GM18951 (cell line): ENCODE measurements around the gene GABRR2.
"Not testable (repeated sequence)": the region's sequence is repeated elsewhere in the genome, so short reads cannot be mapped to it uniquely, and the experiment has no call there.

ENCODE experiments used
- POLR2A ChIP-seq: IDR thresholded peaks from 4 replicates; pipeline ENCODE4 v1.6.1; 2011; ENCODE audit warnings: mild to moderate bottlenecking; ENCODE audit not compliant: insufficient read length, insufficient read depth; ENCODE audit errors: extremely low read depth
- in situ Hi-C: fragments of 300-500 bp; cut with MboI; formaldehyde crosslinking; loops from one replicate; pipeline ENCODE4 v1.12.0; 2022; ENCODE audit warnings: low sequenced_read_pairs, mixed read lengths, inconsistent platforms; ENCODE audit not compliant: unreplicated experiment

GABRR2 gene

DNA sequence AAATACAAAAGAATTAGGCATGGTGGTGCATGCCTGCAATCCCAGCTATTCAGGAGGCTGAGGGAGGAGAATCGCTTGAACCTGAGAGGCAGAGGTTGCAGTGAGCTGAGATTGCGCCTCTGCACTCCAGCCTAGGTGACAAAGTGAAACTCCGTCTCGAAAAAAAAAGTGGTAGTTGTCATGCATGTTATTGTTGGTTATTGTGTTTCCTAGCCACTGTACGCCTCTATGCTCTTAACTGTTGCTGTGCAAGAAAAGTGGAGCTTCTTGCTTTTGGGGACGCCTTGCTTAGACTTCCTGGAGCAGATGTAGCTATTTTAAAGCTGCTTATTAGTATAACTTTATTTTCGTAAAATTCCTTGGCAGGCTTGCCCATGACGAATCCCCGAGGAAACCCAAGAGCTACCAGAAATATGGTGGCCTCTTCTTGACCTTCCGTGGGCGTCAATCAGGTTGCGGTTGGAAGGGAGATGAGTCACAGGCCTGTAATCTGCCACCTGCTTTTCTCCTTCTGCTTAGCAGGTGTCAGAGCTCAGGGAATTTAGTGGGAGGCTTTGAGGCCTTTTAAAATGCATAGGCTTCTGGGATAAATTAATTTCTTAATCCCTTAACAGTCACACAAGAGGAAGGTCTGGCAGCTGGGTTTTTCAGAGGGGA is 17.3 kb downstream of the GABRR2 start:
- in situ Hi-C loops: no loop called here

DNA sequence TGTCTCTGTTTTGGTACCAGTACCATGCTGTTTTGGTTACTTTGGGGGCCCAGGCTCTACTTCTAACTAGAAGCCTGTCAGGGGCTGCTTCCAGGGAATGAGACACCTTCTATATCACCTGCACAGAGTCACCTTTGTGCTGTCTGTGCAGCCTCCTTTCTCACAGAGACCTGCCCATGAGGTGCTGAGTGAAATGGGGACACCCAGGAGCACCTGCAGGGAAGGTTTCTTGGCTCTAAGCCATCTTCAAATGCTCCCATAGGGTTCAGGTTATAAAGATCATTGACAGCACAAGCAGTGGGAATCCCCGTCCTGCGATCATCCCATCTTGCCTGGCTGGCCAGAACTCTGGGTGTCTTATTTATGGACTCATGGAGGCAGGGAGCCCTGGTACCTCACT is 19.1 kb downstream of the GABRR2 start:
- TF ChIP-seq POLR2A: no peak
- in situ Hi-C loops: no loop called here

More for the DNA sequence above, 17.3 kb downstream of the GABRR2 start:
- no peak for TF ChIP-seq POLR2A

GRCh38 chr6:89295116-89295515 is 20.0 kb downstream of the GABRR2 start:
- in situ Hi-C loops: not testable (repeated sequence)

GRCh38 chr6:89291256-89291819 is 23.8 kb downstream of the GABRR2 start:
- TF ChIP-seq POLR2A: no peak
- in situ Hi-C loops: no loop called here

GRCh38 chr6:89290401-89291155 is 24.5 kb downstream of the GABRR2 start:
- no peak for TF ChIP-seq POLR2A
- in situ Hi-C loops: no loop called here

GRCh38 chr6:89289710-89290109 is 25.4 kb downstream of the GABRR2 start:
- TF ChIP-seq POLR2A: no peak
- in situ Hi-C loops: no loop called here

- no peak for TF ChIP-seq POLR2A
- in situ Hi-C loops: no loop called here
These were observed 27.6 kb downstream of the GABRR2 start for GRCh38 chr6:89287351-89288028.

DNA sequence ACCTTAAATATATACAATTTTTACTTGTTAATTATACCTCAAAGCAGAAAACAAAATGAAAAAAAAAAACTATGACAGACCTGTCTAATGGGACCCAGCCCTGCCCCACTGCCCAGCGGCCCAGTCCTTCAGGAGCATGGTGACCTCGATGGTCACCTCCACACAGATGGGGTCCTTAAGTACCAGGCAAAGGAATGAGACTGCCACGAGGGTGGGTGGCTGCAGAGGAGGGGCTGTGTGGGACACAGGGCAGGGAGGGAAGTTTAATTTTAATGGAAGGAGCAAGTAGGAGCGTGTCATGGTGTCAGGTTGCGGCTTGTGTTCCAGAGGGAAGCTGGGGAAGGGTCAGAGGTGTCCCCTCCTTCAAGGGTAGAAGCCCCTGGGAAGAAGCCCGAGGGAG is 28.6 kb downstream of the GABRR2 start:
- TF ChIP-seq POLR2A: no peak
- in situ Hi-C loops: no loop called here

- in situ Hi-C loops: no loop called here
- TF ChIP-seq POLR2A: no peak
These were observed 29.9 kb downstream of the GABRR2 start for GRCh38 chr6:89284963-89285735.

- TF ChIP-seq POLR2A: no peak
- in situ Hi-C loops: no loop called here
These were observed 31.0 kb downstream of the GABRR2 start for GRCh38 chr6:89284081-89284480.

- in situ Hi-C loops: no loop called here
- no peak for TF ChIP-seq POLR2A
These were observed 32.4 kb downstream of the GABRR2 start for GRCh38 chr6:89282749-89283148.

DNA sequence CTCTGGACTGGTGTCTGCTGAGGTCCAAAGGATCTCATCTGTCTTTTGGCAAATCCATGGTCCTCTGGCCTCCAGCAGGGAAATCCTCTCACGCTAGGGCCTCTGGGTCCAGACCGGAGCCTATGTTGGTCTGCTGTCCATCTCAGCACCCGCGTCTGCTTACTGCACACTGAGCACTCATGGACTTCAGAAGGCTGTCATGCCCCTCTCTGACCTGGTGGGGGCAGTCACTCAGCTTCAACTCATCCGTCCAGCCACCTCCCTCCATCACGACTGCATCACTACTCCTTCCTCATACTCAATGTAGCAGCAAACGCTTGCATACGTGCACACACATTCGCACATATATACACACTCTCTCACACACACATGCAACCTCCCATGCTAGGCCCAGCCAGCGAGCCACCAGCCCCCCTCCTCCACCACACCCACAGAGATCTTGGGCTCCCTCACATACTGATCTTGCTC is 33.3 kb downstream of the GABRR2 start:
- TF ChIP-seq POLR2A: no peak
- in situ Hi-C loops: no loop called here

GRCh38 chr6:89278956-89279355 is 36.1 kb downstream of the GABRR2 start:
- no peak for TF ChIP-seq POLR2A
- in situ Hi-C loops: no loop called here

GRCh38 chr6:89275900-89276299 is 39.2 kb downstream of the GABRR2 start:
- no peak for TF ChIP-seq POLR2A
- in situ Hi-C loops: no loop called here
